ENCODE data around the gene THOC7. TPM values are rescaled to one million over a fixed set of nuclear protein-coding genes. Genes with fewer than 3 reads are reported as not detected.

Gene THOC7
- total RNA-seq, 1 donor from 2014 or later, result 20.8 TPM

Other genes with a start within 250 kb of the THOC7 start
- not detected for gene SNTN, start 211.1 kb downstream of the THOC7 start, total RNA-seq
- gene C3orf49, start 44.5 kb downstream of the THOC7 start, total RNA-seq, result not detected
- gene ATXN7, start 62 bp upstream of the THOC7 start, total RNA-seq, result 12.7 TPM
- gene SCAANT1, start 48.6 kb upstream of the THOC7 start, total RNA-seq, result not detected
- 31.8 TPM for gene PSMD6, start 159.7 kb upstream of the THOC7 start, total RNA-seq